Measurements from ENCODE around the gene DGKE.

The DGKE gene

GRCh38 chr17:56795221-56795865, 38.6 kb upstream of the DGKE start:
- no peak overlapping the region for H3K27ac ChIP-seq
- TF ChIP-seq, protein P1, sequence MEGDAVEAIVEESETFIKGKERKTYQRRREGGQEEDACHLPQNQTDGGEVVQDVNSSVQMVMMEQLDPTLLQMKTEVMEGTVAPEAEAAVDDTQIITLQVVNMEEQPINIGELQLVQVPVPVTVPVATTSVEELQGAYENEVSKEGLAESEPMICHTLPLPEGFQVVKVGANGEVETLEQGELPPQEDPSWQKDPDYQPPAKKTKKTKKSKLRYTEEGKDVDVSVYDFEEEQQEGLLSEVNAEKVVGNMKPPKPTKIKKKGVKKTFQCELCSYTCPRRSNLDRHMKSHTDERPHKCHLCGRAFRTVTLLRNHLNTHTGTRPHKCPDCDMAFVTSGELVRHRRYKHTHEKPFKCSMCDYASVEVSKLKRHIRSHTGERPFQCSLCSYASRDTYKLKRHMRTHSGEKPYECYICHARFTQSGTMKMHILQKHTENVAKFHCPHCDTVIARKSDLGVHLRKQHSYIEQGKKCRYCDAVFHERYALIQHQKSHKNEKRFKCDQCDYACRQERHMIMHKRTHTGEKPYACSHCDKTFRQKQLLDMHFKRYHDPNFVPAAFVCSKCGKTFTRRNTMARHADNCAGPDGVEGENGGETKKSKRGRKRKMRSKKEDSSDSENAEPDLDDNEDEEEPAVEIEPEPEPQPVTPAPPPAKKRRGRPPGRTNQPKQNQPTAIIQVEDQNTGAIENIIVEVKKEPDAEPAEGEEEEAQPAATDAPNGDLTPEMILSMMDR (IDR thresholded peaks at IDR 0.05) = no peak
- no peak for TF ChIP-seq ZFX (IDR thresholded peaks at IDR 0.05; ENCODE audit: borderline replicate concordance)

DNA sequence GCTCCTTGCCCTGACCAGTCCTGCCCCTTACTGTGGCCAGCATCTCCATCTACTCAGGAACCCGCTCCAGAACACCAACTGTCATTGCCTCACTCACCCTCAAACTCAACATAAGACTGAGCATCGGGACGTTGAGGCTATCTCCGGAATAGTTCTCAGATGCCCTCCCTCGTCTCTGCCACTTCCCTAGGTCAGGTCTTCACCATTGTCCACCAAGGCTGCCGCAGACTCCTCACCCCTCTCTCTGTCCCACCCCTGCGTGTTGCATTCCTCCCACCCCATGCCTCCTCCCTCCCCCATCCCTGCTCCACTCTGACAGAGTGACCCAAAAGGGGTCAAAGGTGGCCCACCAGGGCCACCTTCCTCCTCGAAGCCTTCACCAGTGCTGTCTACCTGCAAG, 37.4 kb upstream of the DGKE start:
- no peak overlapping the region for H3K27ac ChIP-seq
- TF ChIP-seq, protein P1 (IDR thresholded peaks at IDR 0.05) = no peak
- TF ChIP-seq ZFX (IDR thresholded peaks at IDR 0.05; ENCODE audit: borderline replicate concordance) = no peak

DNA sequence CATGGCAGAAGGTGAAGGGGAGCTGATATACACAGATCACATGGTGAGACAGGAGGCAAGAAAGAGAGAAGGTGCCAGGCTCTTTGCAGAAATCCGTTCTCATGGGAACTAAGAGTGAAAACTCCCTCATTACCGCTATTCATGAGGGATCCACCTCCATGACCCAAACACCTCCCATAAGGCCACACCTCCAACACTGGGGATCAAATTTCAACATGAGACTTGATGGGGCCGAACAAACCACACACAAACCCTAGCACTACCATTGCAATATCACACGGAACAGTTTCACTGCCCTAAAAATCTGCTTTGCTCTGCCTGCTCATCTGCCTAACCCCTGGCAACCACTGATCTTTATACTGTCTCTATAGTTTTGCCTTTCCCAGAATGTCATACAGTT, 35.0 kb upstream of the DGKE start:
- no peak overlapping the region for H3K27ac ChIP-seq
- no peak for TF ChIP-seq ZFX (IDR thresholded peaks at IDR 0.05; ENCODE audit: borderline replicate concordance)
- TF ChIP-seq, protein P1 (IDR thresholded peaks at IDR 0.05) = no peak

GRCh38 chr17:56801459-56802178, 32.3 kb upstream of the DGKE start:
- TF ChIP-seq, protein P1 (IDR thresholded peaks at IDR 0.05) = no peak
- no peak for TF ChIP-seq ZFX (IDR thresholded peaks at IDR 0.05; ENCODE audit: borderline replicate concordance)
- no peak overlapping the region for H3K27ac ChIP-seq

DNA sequence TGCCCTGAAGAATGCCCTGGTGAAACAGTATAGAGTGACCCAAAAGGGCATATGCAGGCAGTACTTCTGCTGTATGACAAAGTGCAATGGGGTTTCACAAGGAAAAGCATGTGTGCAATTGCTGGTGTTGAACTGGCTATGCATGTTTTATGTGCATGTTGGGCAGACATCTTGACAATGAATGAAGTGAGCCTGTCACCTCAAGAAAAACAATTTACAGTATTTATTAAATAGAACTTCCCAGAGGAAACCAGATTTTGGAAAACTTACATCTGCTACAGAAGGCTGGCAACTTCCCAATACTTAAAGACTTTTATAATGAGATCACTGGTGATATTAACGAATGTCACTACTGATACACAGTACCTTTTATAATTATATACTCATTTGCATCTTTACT, 30.9 kb upstream of the DGKE start:
- no peak for TF ChIP-seq ZFX (IDR thresholded peaks at IDR 0.05; ENCODE audit: borderline replicate concordance)
- H3K27ac ChIP-seq = no peak overlapping the region

GRCh38 chr17:56804454-56804853, 29.5 kb upstream of the DGKE start:
- H3K27ac ChIP-seq = no peak overlapping the region
- TF ChIP-seq ZFX (IDR thresholded peaks at IDR 0.05; ENCODE audit: borderline replicate concordance) = no peak
- TF ChIP-seq, protein P1 (IDR thresholded peaks at IDR 0.05) = no peak

GRCh38 chr17:56806949-56807348, 27.0 kb upstream of the DGKE start:
- no peak for TF ChIP-seq ZFX (IDR thresholded peaks at IDR 0.05; ENCODE audit: borderline replicate concordance)
- TF ChIP-seq, protein P1 (IDR thresholded peaks at IDR 0.05) = no peak
- H3K27ac ChIP-seq = no peak overlapping the region

Measured in 22Rv1 (cell line).